GM18870 (cell line): ENCODE data around the gene IGFBP1.

Source experiments
- ATAC-seq: cut with Tn5 transposase; IDR thresholded peaks from one replicate; pipeline ENCODE4 v1.9.1; 2021; ENCODE audit warnings: moderate library complexity; ENCODE audit not compliant: unreplicated experiment

Gene IGFBP1

DNA sequence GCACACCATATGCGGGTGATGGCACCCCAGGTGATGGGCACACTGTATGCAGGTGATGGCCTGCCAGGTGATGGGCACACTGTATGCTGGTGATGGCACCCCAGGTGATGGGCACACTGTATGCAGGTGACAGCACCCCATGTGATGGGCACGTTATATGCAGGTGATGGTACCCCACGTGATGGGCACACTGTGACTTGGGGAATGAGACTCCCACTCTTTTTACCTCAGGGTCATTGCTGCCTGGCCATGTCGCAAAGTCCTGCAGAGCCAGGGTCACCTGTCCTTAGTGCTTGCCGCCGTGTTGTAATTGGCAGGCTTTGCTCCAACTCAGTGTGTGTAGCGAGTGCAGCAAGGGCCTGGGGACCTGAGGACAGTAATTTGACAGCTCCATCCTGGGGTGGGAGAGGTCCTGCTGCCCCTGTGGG lies 7.8 kb upstream of the IGFBP1 start:
- no peak for ATAC-seq

DNA sequence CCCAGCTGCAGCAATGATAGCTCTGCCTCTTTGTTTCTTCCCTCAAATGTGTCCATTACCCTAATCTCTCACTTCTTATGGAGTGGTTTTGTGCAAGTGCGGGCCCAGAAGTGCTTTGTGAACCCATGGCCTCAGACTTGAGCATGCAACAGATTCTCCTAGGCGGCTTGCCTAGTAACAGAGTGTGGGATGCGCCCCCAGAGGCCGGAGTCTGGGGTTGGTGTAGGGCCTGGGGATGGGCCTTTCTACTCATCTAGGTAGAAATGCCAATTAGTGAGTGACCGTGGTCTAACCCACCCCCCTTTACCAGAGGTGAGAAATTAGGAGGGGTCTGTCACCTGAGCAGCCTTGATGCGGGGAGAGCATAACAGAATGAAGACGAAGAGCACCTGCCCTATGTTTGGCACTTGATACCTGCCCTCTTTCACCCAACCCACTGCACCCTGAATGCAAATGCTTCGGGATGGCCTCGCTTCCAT lies 7.0 kb upstream of the IGFBP1 start:
- no peak for ATAC-seq

DNA sequence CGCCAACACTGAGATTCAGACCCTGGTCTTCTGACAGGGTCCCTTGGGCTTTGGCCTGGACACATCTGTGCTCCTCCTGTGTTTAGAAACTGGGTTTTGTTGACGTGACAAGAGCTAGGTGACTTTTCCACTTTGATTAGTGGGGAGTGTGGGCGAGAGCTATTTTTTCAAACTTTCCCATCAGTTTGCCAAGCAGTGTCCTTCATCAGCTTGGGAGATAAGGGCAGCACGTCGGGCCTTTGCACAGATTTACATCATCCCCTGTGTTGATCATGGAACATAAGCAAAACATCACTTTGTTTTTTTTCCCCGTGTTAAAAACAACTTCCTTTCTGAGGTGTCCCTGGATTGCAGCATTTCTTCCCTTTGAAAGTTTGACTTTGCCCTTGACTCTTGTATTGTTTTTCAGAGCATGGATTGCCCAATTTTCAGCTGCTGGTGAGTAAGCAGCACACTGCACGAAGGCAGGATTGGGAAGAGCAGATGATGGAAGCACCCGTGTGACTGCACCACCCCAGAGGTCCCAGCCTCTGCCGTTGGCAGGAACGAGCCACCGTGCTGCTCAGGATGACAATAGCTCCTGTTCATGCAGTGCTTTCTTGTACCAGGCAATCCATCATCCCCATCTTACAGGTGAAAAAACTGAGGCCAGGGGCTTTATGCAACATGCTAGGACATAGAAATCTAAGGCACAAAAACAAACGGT lies 6.4 kb upstream of the IGFBP1 start:
- no peak for ATAC-seq

DNA sequence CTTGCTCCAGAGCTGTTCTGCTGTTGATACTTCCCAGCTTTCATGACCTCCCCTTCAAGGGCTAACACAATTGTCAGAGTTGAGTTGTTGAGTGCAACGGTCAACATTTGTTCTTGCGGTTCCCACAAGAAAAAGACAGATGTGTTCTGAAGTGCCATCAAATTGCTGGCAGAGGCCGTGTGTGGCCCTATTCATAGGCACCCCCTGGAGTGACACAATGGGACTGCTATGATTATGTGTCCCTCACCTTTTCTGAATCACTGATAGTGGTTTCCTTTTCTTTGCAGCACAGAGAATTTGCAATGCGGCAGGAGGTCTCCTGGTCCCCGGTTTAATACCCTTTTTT lies 5.8 kb upstream of the IGFBP1 start:
- ATAC-seq = no peak

DNA sequence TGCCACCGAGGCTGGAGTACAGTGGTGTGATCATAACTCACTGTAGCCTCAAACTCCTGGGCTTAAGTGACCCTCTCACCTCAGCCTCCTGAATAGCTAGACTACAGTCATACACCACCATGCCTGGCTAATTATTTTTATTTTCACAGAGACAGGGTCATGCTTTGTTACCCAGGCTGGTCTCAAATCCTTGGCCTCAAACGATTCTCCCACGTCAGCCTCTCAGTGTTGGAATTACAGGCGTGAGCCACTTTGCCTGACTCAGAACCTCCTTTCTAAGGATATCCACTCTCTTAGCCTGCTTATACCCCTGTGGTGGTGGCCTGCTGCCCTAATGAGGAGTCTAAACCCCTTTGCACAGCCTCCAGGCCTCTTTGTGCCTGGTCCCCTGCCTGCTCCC lies 4.2 kb upstream of the IGFBP1 start:
- no peak for ATAC-seq

DNA sequence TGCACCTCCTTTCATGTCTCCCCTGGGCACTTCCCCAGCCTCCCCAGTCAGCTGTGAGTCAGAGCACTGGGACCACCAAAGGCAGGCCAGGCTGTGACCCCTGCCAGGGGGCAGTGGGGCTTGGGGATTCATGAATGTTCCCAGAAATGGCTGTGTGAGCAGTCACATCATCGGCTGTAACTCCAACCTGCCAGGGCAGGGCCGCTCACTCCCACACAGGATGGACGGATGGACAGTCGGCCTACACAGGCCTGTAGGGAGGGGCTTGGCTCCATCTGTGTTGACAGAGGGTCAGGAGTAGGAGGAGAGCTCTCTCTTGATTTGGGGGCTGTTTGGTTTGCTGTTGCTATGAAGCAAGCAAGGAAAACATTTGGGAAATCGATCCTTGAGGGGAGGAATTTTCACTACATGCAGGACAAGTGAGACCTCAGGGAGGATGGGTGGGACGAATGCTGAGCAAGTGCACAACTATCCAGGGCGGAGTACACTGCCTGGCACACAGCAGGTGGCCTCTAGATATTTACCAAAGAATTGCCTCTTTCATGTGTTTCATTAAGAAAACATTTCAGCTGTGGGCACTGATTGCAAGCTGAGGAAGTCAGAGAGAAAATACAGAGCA lies 2.9 kb upstream of the IGFBP1 start:
- ATAC-seq = no peak

DNA sequence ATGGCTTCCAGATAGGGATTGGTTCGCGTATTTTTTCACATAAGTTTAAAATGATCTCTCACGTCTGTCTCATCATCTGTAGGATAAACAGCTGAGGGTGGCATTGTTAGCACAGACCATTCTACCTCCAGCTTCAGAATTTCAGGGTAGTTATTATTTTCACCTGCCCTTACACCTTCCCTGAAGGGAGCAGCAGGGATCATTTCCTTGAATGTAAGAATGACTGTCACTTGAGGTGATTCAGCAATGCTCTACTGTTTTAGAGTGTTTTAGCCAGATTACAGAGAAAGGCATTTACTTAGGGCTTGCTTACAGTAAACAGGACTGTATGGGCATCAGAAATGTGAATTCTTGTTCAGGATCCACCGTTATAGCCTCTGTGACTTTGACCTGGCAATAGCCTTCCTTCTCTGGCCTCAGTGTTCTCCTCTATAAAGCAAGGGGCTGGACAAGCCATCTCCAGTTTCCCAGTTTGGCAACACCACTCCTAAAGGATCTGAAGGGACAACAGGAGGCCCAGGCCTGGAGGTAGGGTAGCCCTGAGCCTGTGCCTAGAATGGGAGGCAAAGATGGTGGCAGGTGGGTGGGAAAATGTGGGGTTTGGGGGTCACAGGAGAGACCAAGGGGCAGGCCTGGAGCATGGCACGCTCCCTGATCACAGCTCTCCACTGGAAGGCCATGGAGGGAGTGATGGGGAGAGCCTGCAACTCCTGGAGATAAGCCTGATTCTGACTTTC lies 1.2 kb upstream of the IGFBP1 start:
- ATAC-seq = no peak

DNA sequence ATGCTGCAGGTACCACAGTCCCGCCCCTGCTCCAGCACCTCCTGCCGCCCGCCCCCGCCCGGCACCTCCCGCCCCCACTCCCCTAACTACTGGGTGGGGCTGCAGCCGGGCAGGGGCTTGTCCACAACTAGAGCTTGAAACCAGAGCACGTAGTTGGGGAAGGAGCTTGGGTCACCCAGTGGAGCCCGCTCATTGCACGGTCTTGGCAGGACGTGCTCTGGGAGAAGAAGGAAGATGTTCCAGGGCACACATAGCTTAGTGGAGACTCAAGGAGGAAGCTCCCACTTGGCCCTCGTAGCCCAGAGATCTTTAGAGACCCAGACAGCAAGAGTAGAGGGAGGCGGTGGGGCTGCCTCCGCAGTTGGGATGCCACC lies 692 bp downstream of the IGFBP1 start:
- no peak for ATAC-seq

DNA sequence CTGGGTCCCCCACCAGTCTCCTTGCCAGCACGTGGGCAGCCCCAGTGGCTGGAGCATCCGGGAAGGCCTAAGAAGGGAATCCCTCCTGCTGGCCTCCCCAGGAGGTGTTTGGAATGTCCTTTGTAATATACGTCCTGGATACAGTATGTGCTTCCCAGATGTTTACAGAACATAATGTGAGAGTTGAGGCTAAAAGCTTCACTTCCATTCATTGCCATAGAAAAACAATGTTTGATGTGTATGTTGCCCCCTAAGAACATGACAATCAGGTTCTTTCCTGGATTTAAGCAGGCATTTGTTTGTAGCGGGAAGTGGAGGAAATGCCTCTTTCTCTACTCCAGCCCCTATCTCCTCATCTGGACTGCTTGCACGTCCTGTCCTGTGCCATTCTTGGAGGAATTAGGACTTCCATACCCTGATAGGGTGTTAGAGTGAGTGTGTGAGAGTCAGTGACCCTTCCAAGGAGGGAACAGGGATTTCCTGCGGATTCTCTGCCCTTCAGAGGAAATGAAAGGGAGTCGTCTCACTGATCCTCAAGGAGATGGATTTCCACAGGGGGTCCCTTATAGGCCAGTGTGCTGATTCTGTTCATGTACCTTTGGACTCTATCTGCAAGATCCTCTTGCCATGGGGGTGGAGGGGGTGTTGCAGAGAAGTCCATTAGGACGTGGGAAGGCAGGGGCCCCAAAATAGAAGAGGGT lies 1.2 kb downstream of the IGFBP1 start:
- ATAC-seq = no peak

DNA sequence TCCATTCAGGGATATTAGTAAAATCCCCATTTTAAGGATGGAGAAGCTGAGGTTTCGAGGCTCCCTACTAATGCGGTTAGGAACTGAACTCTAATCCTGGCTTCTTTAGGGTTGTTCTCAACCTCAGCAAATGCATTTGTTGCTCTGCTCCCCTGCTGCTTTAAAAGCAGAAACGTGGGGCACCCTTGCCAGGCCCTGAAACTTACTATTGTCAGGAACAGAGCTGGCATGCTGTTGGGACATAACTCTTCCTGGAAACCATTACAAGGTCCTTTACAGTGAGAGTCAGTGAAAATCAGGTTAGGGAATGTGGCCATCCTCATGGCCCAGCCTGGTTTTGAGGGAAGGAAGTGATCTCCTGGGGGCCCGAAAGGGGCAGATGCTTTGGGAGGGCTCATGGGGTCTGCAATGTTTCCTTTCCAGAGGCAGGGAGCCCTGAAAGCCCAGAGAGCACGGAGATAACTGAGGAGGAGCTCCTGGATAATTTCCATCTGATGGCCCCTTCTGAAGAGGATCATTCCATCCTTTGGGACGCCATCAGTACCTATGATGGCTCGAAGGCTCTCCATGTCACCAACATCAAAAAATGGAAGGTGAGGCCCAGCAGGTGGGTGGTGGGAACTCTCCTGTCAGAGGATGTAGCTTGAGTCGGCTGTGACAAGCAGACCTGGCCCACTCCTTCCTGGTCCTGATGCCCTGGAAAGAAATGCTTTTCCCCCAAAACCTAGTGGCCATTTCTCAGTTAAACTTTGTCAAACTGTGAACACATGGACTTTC lies 2.0 kb downstream of the IGFBP1 start:
- ATAC-seq = no peak

DNA sequence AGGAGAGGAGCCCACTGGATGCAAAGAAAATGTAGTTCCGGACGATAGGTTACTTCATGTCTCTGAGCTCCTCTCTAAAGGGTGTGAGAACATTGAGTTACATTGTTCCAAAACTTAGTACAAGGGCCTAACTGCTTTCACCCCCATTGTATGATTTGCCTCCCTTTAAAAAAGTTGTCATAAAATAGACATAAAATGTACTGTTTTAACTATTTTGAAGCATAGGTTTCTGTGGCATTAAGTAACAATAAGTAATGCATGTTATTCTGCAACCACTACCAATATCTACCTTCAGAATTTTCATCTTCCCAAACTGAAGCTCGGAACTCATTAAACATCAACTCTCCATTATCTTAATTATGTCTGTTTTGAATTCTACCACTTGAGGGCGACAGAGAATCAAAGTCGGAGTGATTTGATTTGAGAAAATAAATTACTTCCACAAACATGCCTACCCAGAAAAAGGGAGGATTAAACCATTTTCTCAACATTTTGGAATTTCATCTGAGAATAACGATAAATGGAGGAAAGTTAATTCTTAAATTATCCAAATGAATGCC lies 2.7 kb downstream of the IGFBP1 start:
- ATAC-seq = no peak

DNA sequence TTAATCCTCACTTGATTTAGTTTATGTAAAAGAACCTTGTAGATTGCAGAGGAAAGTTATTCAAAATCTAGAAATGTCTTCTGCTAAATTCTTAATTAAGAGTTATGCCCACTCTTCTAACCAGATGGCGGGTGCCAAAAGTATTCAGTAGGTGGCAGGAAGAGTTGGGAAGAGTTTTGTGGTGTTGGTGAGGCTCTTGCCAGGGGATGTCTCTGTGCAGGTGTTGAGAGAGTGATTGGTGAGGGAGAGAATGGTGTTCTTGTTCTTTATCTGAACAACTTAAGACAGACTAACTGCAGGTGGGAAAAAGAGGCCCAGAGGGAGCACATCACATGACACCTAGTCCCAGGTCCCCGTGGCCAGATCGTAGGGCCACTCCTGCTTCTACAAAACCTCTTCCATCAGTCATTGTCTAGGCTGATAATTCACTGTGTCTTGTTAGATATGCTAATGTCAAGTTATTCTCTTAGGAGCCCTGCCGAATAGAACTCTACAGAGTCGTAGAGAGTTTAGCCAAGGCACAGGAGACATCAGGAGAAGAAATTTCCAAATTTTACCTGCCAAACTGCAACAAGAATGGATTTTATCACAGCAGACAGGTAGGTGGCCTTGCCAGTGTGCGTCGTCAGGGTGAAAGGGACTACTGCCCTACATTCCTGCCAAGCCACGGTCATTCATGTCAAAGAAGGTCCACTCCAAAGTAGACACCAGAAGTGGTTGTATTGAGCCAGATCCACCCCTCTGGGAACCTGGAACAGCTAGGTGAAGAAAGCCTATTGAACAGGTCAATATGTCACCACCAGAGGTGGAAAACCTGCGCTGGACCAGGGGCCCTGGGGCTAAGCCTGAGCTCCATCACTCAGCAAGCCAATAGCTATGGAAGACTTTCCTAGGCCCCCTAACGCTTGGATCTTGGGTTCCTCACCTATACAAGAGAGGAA lies 3.4 kb downstream of the IGFBP1 start:
- no peak for ATAC-seq

DNA sequence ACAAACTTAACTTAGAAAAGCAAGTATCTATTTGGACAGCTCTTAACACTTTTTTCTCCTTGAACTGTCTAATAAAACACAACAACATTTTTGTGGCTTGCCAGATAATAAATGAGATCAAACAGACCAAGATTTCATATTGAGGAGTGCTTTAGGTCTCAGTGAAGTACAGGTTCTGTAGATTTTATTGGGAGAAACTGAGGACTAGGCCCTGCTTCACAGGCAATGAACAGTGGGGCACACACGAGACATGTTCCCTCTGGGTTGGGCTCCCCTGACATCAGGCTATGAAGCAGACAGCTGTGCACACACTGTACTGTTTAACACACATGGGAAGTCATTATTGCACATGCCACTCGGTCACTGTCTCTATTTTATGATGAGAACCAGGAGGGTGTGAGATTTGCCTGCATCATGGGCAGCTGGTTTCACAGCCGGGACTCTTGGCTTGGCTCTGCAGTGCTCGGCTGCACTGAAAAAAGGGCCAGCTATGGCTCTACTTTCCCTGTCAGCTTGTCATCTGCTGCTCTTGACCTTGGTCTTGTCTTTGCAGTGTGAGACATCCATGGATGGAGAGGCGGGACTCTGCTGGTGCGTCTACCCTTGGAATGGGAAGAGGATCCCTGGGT lies 4.2 kb downstream of the IGFBP1 start:
- ATAC-seq = no peak

DNA sequence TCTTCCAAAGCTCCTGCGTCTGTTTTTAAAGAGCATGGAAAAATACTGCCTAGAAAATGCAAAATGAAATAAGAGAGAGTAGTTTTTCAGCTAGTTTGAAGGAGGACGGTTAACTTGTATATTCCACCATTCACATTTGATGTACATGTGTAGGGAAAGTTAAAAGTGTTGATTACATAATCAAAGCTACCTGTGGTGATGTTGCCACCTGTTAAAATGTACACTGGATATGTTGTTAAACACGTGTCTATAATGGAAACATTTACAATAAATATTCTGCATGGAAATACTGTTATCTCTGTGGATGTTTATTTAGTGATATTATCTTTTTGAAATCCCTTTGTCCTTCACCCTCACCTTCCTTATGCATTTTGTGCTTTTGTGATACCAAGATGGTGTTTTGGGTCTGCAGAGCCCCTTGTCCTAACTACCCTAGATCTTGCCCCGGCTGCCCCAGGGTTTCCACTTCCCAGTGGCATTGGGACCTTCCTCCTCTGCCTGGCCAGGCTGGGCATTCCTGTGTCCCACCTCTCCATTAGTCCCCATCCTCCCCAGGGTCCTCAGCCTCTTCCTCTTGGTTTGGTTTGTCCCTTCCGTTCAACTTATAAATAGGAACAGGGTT lies 5.2 kb downstream of the IGFBP1 start:
- ATAC-seq = no peak

DNA sequence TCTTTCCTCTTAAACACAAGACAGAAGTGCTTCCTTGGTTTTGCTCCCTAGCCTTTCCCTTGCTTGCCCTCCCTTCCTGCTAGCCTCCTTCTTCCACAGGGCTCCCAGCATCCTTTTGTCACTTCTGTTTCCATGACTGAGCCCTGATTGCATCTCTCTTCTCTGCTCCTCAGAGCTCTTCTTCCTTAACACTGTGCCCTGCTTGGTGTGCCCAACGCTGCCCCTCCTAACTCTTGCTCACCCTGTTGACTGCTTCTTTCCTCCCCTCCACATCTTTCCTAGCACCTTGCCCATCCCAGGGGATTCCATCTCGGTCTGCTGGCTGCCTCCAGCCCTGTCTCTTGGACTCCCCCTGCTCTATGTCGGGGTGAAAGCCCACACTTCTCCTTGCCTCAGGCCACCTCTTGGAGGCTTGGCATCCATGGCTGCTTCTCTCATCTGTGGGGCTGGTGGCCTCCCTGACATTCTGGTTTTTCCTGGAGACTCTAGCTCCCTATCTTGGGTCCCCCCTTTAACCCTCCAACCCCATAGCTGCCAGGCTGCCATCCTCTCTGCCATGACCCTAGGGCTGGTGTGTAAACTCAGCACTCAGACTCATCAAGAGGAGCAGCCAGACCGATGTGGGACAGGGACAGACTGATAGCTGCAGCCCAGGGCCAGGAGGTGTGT lies 5.8 kb downstream of the IGFBP1 start:
- ATAC-seq = no peak

DNA sequence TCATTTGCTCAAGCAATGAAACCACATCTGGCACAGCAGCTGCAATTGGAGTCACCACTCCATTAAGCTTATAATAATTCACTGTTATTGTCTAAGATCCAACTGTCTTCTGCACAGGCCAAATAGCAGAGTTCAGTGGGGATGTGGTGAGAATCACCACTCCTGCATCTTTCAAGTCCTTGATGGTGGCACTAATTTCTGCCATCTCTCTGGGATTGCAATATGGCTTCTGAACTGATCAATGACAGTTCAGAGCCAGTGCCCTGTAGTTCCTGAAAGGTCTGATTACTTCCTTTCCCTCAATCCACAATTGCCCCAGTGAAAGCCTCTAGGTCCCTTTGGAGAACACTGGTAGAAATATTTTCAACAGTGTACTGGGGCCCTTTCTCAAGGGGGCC lies 6.4 kb downstream of the IGFBP1 start:
- ATAC-seq = no peak

DNA sequence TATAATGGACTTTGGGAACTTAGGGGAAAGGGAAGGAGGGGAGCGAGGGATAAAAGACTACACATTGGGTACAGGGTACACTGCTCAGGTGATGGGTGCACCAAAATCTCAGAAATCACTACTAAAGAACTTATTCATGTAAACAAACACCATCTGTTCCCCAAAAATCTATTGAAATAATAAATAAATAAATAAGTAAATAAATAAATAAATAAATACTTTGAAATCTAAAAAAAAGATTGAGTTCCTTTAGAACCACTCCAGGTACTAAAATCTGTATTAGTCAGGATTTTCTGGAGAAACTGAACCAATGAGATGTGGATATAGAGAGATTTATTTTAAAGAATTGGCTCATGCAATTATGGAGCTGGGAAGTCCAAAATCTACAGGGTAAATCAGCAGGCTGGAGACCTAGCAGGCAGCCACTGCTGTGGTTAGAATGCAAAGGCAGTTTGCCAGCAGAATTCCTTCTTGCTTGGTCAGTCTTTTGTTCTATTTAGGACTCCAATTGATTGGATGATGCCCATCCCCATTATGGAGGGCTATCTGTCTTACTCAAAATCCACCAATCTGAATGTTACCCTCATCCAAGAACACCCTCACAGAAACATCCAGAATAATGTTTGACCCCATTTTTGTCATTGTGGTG lies 8.9 kb downstream of the IGFBP1 start:
- ATAC-seq = no peak

DNA sequence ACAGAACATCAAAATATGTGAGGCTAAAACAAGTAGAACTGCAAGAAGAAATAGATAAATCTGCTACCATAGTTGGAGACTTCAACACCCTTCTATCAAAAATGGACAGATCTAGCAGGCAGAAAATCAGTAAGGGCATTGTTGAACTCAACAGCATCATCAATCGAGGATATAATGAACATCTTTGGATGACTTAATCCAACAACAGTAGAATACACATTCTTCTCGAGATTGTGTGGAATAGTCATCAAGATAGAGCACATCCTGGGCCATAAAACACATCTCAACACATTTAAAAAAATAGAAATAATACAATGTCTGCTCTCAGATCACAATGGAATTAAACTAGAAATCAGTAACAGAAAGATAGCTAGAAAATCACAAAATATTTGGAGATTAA lies 9.9 kb downstream of the IGFBP1 start:
- no peak for ATAC-seq
